DMS79 (cell line): Measurements from ENCODE around the gene SLC25A43.
"Not testable (repeated sequence)": the region's sequence is repeated elsewhere in the genome, so short reads cannot be mapped to it uniquely, and the experiment has no call there.

Experiments used
- DNase-seq: peaks from one replicate; lab custom pipeline; 2025; lab: John Stamatoyannopoulos, UW

Gene SLC25A43

DNA sequence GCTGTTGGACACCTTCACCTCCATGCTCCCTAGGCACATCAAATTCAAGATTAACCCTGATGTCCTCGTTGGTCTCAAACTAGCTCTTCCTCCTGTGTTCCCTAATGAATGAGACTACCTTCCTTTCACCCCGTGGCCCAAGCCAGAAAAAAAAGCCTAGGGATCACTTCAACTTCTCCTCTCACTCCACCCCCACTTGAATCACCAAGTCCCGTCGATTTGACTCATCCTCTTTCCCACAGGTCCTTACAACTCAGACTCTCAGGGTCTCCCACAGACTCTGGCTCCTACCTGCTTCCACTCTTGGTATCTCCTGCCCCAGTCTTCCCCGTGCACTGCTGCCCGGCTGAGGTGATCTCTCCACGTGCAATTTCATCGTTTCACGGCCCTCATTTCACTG, 8.5 kb downstream of the SLC25A43 start:
- no peak for DNase-seq

DNA sequence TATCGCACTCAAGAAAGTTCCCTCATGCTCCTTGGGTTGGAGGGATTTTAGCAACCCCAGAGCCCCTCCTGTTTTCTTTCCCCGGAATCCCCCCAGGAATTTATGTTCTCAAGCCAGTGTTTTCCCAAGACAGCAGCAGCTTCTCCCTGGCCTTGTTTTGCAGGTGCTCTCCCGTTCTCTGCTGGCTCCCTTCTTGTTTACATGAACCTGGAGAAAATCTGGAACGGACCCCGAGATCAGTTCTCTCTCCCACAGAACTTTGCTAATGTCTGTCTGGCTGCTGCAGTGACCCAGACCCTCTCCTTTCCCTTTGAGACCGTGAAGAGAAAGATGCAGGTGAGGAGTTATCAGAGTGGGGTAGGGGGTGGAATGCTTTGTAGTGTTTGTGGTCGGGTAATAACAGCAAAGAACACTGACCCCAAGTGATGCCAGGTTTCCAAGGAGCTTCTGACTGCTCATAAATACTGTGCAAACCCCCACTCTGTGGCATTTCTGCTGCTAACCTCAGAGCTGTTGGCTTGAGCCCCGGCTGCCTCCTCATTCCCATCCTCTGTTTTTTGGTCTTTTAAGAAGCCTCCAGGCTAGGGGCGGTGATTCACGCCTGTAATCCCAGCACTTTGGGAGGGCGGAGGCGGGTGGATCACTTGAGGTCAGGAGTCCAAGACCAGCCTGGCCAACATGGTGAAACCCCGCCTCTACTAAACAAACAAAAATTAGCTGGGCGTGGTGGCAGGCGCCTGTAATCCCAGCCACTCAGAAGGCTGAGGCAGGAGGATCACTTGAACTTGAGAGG, 11.1 kb downstream of the SLC25A43 start:
- peak; percentile 11 for DNase-seq

DNA sequence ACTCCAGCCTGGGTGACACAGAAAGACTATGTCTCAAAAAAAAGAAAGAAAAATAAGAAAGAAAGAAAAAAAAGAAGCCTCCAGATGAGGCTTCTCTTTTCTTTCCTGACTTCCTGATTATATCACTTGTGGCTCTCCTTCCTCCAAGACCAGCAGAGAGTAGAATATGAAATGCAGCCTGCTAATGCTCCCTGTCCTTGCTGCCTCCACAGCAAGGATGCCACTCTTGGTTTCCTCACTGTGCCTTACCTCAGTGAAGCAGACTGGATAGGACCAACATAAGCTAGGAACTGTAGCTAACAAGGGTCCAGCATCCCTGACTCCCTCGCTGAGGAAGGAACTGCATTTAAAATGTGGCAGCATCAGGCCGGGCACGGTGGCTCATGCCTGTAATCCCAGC, 11.7 kb downstream of the SLC25A43 start:
- no peak for DNase-seq

DNA sequence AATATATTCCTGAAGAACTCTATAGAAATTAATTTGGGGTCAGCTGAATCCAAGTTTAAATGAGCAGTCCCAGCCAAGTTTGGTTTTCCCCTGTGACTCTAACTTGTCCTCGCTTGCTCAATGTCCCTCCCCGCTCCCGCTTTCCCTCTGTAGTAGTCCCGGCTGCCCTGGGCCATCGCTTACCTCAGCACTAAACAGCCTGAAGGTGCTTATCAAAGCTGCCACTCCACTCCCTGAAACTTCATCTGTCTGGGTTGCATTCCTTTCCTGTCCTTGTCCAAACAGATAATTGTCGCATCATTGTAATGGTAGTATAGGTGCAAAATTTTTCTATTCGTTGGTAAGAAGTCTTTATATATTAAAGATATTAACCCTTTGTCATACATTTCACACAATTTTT, 12.8 kb downstream of the SLC25A43 start:
- no peak for DNase-seq

DNA sequence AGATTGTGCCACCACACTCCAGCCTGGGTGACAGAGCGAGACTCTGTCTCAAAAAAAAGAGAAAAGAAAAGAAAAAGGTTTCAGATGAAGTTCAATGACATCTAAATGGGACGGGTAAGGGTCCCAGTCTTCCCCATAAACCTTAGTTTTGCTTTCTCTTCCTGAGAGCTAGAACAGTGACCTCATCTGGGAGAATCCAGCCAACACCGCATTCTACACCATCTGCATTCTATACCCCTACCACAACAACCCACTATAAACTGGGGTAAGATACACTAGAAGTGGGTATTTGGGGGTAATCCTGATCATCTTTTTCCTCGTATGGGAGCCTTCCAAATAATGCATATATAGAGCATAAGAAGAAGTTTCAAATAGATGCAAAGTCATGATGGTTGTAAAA, 18.2 kb downstream of the SLC25A43 start:
- no peak for DNase-seq

DNA sequence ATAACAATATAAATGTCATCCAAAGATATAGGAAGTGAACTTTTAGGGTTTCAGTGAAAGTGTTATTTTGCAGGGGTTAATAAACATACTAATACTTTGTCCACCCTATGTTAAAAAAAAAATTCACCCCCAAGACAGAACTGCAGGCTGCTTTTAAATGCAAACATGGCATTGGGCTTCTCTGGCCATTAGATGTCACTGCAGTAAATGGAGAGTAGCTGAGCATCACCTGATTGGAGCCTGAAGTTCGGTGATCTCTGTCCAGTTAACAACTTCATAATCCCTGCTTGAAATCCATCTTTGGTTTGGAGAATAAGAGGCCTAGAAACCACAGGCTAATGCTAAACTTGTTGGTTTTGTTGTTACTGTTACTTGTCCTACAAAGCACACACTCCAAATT, 18.7 kb downstream of the SLC25A43 start:
- DNase-seq = no peak

DNA sequence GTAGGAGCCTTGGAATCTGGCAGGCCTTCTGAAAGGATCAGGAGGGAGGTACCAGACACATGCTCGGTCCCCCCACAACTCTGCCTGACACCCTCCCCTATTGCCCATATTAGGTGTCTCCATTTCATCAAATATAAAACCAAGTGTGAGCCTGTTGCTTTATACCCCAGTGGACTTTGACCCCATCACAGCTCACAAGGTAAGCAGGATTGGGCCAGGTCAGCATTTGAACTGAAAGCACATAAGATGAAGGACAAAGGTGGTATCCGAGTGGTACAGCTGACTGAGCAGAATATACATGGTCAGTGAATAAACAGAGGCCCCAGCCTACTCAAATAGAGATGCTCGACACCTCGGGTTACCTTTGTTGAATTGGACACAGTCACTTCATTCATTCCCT, 20.0 kb downstream of the SLC25A43 start:
- DNase-seq = no peak

DNA sequence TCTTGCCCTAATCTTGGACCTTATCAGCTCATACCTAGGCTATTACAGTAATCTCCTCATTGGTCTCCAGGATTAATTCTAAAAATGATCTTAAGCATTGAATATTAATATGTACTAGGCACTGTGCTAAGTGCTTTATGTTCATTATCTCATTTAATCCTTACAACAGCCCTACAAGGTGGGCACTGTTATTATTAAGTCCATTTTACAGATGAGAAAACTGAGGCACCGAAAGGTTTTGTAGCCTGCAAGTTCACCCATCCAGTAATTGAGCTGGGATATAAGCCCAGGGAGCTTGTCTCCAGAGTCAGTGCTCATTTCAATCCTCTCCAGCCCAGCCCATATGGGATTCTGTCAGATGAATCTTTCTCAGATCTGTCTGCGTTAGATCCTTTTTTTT, 20.8 kb downstream of the SLC25A43 start:
- DNase-seq = no peak

DNA sequence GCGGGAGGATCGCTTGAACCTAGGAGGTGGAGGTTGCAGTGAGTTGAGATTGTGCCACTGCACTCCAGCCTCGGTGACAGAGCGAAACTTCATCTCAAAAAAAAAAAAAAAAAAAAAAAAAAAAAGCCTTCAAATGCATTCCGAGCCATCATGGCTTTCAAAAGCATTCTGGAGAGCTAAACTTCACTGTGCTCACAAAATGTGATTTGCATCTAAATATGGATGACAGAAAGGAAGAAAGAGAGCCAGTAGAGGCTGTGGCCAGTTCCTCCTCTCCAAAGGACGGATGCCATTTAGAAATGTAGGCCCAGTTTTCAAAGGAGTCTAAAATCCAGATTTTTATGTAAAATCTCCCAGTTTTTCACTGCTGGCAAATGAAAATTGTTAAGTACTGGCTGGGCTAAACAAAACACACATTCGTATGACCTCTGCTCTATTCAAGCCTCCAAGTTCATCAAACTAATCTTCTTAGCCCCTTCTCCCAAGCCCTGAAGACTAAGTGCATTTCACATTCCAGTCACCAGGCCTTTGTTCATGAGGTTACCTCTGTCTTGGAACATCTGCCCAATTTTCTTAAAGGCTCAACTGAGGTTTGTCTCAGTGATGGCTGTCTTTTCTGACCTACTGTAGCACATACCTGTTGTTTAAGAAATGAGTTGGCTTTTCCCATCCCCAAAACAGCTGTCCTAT, 22.0 kb downstream of the SLC25A43 start:
- no peak for DNase-seq

DNA sequence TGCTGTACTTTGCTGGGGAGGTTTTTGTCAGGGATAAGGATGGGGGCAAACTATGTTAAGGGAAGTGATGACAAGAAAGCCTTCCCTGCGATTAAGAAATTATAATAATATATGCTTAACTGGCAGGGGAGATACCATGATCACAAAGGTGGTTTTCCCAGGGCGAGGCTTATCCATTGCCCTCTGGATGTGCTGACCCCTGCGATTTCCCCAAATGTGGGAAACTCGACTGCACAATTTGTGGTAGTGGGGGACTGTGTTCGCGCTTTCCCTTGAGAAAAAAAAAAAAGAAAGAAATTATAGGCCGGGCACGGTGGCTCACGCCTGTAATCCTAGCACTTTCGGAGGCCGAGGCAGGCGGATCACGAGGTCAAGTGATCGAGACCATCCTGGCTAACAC, 24.5 kb downstream of the SLC25A43 start:
- DNase-seq = no peak

DNA sequence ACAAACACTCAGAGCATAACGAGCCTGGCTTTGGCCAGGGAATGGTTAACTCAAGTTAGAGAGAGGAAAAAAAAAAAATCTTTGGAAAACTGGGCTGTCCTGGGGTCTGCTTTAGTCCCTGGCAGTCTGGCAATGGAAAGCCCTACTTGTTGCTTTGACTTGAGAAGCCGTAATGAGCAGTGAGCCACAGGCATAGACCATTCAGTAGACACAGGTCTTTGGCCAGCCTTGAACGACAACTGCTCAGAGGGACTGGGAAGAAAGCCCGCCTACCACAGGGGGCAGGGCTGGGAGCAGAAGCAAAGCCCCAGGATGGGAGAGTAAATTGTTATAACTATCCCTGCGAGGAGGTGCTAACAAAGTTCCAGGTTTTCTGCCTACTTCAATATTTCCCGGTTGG, 25.9 kb downstream of the SLC25A43 start:
- no peak for DNase-seq

DNA sequence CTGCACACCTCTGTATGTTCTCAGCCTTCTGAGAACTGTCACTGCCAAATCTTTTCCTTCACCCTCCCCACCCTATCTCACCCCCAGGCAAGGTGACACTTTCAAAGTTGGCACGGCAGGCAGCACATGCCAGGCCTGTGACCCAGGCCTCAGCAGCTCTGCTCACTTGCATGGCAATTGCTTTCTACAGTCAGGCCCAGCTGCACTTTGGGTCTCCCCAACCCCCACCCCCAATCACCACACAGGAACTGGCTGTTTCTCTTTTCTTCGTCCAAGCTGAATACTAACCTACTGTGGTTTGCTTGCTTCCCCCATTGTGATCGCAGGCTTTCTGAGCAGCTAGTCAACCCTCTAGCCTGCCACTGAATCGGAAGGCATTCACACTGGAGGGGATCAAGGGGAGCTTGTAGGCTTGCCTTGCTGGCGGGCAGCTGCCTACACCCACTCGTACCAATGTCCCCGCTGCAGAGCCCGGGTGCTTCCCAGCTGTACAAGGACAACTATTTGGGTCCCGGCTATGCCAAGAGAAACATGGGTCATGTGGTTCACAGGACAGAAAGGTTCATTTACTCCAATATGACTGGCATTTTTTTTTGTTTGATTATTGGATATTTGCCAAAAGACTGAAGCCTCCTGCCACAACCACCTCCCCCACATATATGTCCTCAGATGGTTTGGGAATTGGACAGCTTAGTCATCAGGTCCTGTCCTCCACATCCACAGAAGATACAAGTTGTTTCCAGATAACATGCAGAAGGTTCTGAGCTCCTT, 28.1 kb downstream of the SLC25A43 start:
- DNase-seq = no peak

DNA sequence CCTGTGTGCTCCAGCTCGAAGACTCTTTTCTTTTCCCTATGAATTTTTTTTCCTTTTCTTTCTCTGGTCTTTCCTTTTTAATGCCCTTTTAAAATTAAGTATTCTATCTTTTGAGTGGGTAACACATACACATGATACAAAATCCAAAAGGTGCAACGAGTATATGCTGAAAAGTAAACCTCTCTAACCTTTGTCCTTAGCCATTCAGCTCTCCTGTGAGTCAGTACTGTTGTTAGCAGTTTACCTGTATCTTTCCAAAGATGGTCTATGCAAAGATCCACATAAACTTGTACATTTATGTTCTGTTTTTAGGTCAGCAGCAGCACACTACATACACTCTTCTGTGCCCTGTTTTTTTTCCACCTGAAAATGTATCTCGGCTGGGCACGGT, 28.7 kb downstream of the SLC25A43 start:
- DNase-seq = no peak

DNA sequence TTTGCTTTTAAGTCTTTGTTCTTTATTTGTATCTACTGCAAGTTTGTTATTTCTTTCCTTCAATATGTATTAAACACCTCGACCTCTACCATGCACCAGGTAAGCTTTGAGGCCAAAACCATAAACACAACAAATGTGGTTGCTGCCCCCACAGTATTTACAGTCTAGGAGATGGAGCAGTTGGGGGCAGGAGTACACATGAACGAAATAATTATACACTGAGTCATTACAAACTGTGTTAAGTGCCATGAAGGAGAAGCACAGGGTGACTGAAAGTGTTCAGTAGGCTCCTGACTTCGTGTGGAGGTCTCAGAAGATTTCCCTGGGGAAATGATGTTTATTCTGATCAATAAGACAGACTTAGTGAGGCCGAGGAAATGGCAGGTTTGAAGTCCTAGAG, 30.3 kb downstream of the SLC25A43 start:
- DNase-seq = no peak

DNA sequence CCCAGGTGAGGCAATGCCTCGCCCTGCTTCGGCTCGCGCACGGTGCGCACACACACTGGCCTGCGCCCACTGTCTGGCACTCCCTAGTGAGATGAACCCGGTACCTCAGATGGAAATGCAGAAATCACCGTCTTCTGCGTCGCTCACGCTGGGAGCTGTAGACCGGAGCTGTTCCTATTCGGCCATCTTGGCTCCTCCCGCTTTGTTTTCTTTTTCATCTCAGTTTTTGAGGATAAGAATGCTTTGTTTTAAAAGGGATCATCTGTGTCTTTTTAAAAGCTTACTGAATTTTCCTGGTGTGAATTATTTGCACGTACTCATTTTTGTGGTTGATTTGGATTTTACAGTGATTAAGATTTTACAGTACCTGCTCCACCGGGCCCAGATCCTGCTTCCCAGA, 42.2 kb downstream of the SLC25A43 start:
- DNase-seq = not testable (repeated sequence)

DNA sequence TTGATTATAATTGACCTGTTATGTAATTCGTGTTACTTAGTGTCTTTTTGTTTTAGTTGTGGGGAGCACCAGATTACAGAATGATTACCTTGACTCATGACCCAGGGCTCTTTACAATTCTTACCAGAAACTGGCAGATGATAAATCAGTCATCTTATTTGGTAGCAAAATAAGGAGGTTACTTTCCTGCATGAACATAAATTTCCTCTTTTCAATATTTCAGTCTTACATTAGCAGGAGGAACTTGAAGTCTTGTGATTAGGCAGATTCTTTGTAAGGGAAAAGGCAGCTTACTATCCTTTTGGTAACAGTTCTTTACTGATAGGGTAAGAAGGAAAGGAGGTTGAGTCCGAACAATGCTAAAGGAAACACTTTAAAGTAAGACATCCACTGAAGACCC, 43.1 kb downstream of the SLC25A43 start:
- no peak for DNase-seq

DNA sequence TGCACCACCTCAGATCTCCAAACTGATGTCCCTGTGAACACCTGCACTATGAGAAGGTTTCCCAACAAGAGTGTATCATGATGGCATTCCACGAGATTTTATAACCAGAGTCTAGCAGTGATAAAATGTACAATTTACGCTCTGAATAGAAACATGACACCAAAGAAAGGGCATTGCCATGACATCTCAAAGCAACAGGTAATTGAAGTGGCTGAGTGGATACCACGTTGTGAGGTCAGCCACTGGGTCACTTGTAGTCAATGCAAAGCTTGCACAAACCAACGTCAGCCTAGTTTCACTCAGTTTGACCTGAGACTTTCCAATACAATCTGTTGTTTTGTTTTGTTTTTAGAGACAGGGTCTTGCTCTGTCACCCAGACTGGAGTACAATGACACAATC, 54.1 kb downstream of the SLC25A43 start:
- no peak for DNase-seq

DNA sequence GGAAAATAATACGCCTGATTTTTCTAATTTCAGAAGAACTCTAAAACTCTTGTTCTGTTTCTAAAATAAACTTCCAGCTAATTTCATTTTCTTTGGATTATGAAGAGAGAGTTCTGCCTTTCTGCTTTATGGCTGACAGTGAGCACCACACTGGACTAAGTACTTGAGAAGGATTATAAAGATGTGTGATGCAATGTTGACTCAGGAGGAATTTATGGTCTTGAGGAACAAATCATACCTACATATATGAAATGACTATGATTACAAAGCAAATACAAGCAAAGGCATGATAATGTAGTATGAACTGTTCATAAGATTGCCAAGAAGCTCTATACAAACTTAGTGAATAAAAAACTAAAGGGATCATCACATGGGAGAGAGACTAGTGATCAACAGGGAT, 56.1 kb downstream of the SLC25A43 start:
- DNase-seq = no peak

DNA sequence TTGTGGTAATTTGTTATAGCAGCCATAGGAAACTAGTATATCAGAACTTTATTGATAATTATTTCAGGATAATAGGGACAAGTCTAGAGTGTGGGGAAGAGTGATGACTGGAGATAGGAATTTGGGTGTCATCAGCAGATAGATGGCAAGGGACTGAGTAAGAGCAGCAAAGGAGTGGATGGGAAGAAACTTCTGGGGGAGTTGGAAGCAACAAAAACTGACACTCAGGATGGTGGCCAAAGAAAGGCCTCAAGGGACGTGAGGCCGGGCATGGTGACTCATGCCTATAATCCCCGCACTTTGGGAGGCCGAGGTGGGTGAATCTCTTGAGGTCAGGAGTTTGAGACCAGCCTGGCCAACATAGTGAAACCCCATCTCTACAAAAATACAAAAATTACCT, 60.0 kb downstream of the SLC25A43 start:
- DNase-seq = no peak

DNA sequence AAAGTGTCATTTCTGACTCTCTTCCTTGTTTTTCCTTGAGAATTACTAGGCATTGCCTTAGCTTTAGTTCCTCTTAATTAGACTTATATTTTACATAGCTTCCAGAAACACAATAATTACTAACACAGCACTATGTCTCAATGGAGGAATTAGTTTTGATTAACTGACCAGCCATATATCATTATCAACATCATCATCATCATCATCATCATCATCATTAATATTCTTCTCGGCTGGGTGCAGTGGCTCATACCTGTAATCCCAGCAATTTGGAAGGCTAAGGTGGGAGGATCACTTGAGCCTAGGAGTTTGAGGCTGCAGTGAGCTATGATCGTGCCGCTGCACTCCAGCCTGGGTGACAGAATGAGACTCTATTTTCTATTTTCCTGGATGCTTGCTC, 66.4 kb downstream of the SLC25A43 start:
- no peak for DNase-seq

DNA sequence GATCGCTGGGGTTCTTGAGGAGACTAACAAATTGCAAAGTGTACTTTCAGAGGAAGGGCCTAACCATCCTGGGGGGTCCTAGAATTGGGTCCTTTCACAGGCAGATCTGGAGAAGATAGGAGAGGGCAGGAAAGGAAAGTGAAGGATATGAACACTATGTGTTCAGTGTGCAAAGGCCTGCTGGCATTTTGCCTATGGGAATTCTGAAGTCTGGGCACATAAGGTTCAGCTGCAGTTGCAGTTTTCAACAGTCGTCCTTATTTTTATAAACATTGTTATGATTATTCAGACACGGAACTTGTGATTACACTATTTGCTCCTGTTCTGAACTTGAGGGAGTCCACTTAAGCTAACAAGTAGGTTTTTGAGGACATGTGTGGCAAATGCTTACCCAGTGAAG, 67.8 kb downstream of the SLC25A43 start:
- DNase-seq = no peak

DNA sequence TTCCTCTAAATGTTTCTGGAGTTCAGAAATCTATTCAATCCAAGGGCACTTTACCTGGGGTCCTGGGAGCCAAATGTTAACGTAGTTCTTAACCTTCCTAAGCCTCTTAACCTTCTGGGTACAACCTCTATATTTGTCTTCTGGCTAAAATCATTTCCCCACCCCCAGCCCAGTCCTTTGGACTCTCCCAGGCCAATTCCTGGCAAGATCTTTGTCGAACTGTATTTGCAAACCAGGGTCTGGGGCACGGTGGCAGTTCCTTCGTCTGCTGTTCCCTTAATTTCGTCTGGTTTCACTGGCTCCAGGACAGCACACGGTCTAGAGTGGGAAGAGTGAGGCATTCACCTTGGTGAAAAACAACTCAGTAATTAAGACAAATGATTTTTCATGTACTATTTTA, 68.3 kb downstream of the SLC25A43 start:
- DNase-seq = no peak
